GM12874 (cell line): ENCODE measurements around the gene ASAP2.

Experiments
- TF ChIP-seq, protein P1 (sequence below): IDR thresholded peaks from 2 replicates; pipeline ENCODE4 v1.5.1; 2011; ENCODE audit warnings: low read depth, mild to moderate bottlenecking, control low read depth, low read length, moderate library complexity; ENCODE audit not compliant: insufficient read depth

Gene ASAP2

DNA sequence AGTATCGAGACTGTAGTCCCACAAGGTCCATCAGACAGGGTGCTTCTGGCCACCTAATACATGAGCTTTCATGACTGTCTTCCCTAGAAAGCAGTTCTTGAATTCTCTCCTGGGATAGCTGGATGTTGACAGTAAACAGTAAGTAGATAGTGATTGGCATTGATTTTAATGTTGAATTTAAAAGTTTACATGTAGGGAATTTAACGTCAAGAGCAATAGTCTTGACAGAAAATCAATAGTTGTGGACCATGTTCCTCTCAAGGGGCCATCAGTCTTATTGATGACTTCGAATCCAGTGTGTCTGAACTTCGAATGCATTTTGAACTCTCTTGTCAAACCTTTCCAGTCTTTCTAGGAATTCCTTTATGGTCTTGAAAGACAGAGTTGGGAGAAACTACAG lies 152.9 kb downstream of the ASAP2 start:
- TF ChIP-seq, protein P1, sequence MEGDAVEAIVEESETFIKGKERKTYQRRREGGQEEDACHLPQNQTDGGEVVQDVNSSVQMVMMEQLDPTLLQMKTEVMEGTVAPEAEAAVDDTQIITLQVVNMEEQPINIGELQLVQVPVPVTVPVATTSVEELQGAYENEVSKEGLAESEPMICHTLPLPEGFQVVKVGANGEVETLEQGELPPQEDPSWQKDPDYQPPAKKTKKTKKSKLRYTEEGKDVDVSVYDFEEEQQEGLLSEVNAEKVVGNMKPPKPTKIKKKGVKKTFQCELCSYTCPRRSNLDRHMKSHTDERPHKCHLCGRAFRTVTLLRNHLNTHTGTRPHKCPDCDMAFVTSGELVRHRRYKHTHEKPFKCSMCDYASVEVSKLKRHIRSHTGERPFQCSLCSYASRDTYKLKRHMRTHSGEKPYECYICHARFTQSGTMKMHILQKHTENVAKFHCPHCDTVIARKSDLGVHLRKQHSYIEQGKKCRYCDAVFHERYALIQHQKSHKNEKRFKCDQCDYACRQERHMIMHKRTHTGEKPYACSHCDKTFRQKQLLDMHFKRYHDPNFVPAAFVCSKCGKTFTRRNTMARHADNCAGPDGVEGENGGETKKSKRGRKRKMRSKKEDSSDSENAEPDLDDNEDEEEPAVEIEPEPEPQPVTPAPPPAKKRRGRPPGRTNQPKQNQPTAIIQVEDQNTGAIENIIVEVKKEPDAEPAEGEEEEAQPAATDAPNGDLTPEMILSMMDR, result no peak

DNA sequence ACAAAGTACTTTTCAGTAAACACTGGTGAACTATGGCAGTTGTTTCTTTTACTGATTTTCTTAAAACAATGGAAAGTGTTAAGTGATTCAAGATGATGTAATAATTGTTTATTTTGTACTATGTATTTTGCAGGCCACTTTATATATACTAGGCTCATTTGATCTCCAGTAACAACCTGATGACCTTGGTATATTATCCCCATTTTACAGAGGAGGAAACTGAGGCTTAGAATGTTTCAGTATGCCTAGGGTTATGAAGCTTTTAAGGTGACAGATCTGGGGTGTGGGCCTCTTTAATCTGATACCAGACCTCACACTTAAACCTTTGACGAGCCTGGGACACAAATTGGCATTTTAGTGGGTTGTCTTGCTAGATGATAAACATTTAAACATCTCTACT lies 153.5 kb downstream of the ASAP2 start:
- TF ChIP-seq, protein P1, result no peak

DNA sequence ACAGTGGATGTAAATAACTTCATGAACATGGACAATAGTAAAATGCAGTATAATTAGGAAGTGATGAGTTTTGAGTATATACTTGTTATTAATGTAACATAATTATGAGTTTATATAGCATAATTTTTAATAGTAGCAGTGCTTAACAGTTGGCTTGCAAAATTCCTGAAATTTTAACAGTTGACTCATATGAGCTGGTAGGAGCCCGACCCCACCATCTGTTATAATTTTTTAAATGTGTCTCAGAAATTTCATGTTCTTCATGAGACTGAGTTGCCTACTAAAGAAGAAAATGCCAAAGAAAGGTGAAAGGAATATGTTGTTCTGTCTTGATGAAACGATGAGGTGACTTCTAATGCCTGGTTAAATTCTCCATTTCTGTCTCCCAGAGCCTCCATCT lies 154.1 kb downstream of the ASAP2 start:
- TF ChIP-seq, protein P1, result no peak

DNA sequence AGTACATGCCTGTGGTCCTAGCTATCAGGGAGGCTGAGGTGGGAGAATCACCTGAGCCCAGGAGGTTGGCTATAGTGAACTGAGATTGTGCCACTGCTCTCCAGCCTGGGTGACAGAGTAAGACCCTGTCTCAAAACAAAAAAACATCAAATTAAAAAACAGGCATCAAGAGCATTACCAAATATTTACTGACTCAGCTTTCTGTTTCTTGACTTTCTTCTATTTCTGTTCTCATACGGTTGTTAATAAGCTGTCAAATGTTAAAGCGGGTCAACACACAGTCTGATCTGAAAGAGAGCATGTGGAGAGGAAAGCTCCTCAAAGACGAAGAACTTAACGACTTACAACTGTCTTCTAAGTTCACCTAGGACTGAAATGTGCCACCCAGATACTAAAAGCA lies 157.8 kb downstream of the ASAP2 start:
- TF ChIP-seq, protein P1, result no peak

DNA sequence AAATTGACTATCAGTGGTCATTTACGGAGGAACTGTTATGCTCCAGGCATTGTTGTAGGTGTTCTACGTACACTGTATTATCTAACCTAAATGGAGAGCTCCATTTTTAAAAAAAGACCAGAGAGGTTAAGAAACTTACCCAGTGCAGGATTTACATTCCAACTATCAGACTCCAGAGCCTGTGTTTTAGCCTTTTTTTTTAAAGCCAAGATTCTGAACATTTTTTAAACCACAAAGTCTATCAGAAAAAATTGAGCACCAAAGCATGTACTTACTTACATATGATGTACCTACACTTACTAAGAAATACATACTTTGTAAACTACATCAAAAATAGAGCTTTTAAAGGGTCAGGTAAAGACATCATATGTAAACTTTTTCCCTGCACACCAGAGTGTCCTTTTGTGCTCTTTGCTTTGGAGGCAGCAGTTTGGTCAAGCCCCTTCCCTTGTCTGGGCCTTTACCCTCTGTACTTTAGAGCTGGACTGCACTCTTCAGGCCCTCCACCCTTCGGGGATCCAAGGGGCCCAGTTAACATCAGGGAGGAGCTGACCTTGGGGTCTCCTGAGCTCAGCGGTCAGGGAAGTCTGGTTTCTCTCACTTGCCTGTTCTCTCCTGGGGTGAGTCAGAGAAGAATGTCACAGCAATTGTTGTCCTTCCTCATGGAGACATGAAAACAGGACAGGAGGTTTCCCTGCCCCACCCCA lies 158.3 kb downstream of the ASAP2 start:
- TF ChIP-seq, protein P1, result no peak

GRCh38 chr2:9365498-9366019 lies 158.9 kb downstream of the ASAP2 start:
- TF ChIP-seq, protein P1, result no peak

GRCh38 chr2:9366026-9366425 lies 159.4 kb downstream of the ASAP2 start:
- TF ChIP-seq, protein P1, result no peak
